Body of pancreas (tissue), 4 donors: ENCODE data around the gene PTPRF.

ENCODE experiments used
- CTCF ChIP-seq, 7 experiments: fragments of 450-650 bp in 4 of 7; fragments of 200-600 bp in 3 of 7; sonication (generic) in 3 of 7; IDR thresholded peaks; one replicate each; pipeline ENCODE4 v1.5.1; 2016 to 2019; ENCODE audit warnings: antibody characterized with exemption in 7 of 7
- POLR2A ChIP-seq, 3 donors: fragments of 450-650 bp; IDR thresholded peaks; one replicate each; pipeline ENCODE4 v1.6.1; 2016; ENCODE audit warnings: antibody characterized with exemption in 3 of 3, mild to moderate bottlenecking in 2 of 3

DNA sequence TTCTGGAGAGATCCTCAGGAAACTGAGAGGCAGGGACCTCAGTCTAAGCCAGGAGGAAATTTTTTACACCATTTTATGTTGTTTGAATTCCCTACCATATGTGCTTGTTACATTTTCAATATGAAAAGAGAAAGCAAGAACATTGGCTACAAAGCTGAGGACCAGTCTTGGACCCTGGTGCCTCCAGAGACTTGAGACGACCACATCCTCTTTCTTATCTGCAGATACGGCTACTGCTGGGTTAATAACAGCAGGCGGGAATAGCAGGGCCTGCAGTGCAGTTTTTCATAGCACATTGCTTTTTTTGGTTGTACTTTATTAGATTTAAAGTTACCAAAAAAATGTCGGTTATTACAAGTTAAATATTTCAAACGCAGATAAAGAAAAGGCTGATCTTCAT is 123.2 kb downstream of the PTPRF start:
- TF ChIP-seq CTCF (IDR thresholded peaks at IDR 0.05) (no peak), POLR2A (IDR thresholded peaks at IDR 0.05) (no peak)
